ENCODE data around the gene MYRIP. TPM values are rescaled to one million over a fixed set of nuclear protein-coding genes. Genes with fewer than 3 reads are reported as not detected.

MYRIP gene
- total RNA-seq, 1 donor from 2014 or later = 1.2 TPM

GRCh38 chr3:40086890-40087883 is 277.8 kb downstream of the MYRIP start:
- ATAC-seq = peak; percentile 89

DNA sequence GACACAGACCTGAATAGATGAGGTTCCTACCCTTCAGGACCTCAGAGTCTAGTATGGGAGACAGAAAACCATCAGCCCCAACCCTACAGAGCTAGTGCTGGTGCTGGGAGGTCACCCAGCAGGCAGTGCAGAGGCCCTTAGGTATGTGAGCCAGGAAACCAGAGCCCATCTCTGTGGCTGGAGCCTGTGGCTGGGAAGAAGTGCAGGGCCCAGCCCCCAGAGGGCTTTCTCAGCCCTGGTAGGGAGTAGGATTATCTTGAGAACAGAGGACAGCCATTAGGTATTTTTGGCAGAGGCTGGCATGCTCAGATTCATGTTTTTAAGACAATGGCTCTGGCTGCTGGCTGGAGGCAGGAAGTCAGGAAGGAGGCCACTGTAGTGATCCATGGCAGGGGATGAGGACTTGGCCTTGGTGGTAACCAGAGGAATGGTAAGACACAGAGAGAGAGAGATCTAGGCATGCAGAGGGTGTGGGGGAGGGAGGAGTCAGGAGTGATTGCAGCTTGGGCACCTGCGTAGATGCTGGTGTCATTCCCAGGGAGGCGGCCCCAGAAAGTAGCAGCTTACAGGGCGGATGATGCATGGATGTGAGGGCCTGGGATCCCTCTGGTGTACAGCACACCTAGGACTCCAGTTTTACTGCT is 279.2 kb downstream of the MYRIP start:
- ATAC-seq = peak; percentile 18

DNA sequence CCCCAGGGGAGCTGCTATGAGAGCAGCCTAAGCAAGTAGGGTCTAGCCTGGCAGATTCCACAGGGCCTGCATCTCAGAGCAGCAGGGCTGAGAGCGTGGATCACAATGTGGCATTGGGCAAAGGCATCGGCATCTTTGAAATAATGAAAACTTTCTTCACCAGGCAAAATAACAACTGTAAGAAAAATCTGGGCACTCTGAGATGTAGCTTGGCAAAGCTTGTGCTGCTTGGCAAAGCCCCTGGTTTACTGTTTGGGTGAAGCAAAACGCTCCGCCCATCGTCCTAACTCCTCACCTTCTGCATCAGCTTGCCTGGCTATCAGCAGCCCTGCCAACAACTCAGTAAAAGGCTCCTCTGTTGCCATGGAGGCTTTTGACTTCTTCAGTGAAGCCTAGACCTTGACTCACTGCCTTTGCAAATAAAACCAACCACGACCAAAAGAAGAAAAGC is 287.3 kb downstream of the MYRIP start:
- peak; percentile 63 for ATAC-seq

DNA sequence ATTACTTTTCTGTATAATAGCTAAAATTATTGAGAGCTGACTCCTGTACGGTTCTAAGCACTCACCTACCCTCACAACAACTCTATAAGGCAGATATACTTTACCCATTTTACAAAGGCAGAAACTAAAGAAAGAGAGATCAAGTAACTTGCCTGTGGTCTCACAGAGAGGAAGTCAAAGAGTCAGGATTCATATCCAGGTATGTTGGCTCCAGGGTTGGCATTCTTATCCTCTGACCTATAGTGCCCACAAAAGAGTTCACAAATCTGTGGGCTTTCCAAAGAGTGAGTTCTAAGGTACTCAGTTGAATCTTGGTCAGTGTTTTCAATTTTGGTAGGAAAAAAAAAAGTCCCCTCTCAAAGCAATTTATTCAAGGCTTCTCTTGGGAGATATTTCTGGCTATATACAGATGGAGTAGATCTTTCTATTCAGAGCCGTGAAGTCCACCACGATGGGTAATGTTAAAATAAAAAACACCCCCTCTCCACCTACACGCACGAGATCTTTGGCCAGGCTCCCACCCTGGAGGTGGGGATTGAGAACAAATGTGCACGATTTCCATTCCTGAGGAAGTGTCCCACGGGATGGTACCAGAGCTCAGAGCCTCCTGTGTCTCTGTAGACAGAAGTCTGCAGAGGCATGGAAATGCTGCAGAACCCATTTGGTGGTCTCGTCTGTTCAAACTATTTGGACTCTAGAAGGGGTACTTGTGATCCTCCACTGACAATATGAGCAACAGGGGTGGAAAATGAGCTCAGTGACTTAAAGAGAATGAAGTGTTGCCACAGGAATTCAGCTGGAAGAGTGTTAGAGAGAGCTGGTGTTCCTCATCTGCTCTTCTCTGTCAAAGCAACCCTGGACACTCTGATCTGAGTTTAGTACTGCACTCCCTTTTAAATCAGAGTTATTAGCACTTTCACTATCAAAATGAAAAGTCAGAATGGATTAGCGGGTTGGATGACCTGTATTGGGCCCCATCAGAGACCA is 288.0 kb downstream of the MYRIP start:
- ATAC-seq = no peak

GRCh38 chr3:40098261-40098759 is 288.9 kb downstream of the MYRIP start:
- no peak for ATAC-seq

DNA sequence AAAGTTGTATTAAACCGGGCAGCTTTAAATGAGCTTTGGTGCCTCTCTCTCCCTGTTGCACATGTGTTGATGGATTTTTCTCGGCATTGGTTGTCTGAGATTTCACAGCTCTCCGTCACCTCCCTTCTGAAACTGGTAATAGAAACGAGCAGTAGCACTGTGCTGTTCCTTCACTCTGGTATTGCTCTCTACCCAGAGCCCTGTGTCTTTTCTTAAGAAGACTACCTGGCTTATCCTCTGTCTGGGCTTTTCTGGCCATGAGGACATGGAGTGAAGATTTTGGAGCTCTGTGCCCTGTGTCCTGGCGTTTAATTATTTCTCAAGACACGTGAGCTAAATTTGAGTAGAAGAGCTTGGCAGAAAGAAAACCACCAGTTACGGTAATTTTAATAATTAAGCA is 290.5 kb downstream of the MYRIP start:
- no peak for ATAC-seq

- ATAC-seq = no peak
These were observed 292.8 kb downstream of the MYRIP start for GRCh38 chr3:40102182-40102581.

GRCh38 chr3:40103829-40104228 is 294.4 kb downstream of the MYRIP start:
- ATAC-seq = peak; percentile 28

GRCh38 chr3:40104441-40104840 is 295.0 kb downstream of the MYRIP start:
- peak; percentile 34 for ATAC-seq

DNA sequence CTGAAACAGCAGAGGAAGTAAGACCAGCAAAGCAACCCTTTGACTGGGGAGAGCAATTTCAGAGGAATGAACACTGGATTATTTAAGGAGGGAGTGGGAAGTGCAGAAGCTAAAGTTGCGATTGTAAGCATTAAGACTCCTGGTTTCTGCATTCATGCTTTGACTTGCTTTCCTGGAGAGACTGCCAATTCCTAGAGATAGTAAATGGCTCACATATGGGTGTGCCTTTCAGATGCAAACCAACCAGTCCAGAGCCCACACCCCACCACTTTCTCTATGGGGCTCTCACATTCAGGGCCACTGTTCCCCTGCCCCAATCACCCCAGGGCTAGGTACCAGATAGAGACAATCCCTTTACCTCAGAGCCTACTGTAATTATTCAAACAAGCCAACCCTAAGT is 299.2 kb downstream of the MYRIP start:
- peak; percentile 91 for ATAC-seq

- ATAC-seq = peak; percentile 27
These were observed 300.5 kb downstream of the MYRIP start for GRCh38 chr3:40109641-40110490.

GRCh38 chr3:40116478-40117177 is 307.2 kb downstream of the MYRIP start:
- no peak for ATAC-seq

- no peak for ATAC-seq
These were observed 308.7 kb downstream of the MYRIP start for GRCh38 chr3:40118091-40118490.

DNA sequence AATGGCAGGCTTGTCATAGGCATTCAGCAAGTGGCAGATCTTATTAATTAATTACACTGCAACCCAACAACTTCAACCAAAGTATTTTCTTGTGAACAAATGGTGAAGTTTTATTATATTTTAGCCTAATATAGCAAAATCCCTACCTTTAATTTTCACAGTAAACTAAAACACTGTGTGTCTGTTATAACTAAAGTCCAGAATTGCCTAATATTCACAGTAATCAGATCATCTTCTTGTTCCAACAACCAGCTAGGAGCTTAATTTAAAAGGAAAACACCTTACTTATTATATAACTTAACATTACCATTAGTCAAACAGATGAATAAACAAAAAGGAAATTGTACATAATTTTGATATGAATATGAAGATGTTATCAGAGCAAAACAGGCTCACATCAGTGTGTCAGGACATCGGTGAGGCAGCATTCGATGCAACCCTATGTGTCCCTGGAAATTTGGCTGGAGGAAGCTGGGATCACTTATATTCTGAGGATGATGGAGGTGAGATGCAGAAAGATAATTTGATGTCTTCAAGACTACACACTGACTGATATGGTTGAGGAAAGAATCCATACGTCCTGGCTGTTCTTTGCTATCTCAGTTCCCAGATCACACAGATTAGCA is 310.8 kb downstream of the MYRIP start:
- ATAC-seq = no peak

DNA sequence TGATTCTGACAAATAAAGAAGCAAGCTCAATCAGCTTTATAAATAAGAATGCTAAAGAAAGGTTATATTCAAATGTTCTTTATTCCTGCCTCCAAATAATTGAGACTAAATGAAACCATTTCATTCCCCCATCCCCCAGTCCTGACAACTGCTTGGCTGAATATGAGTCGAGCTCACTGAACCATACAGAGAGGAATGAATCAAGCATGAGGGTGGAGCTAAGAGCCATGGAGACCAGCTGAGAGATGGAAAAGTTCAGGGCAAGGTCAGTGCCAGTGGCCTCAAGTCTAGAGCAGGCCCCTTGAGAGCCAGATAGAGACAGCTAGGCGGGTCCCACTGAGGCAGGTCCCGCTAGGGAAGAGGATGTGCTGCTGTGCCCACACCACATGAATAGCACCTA is 311.4 kb downstream of the MYRIP start:
- peak; percentile 92 for ATAC-seq

DNA sequence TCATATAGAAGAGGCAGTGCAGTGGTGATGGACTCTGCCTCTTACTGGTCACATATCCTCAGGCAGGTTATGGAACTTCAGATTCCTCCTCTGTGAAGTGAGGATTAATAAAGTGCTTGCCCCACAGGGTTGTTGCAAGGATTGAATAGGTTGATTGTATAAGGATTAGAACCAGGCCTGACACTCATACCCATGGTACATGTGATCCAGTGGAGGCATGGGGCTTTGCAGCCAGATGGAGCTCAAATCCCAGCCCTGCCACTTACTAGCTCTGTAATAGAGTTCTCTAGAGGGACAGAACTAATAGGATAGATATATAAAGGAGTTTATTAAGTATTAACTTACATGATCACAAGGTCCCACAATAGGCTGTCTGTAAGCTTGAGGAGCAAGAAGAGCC is 315.5 kb downstream of the MYRIP start:
- no peak for ATAC-seq

DNA sequence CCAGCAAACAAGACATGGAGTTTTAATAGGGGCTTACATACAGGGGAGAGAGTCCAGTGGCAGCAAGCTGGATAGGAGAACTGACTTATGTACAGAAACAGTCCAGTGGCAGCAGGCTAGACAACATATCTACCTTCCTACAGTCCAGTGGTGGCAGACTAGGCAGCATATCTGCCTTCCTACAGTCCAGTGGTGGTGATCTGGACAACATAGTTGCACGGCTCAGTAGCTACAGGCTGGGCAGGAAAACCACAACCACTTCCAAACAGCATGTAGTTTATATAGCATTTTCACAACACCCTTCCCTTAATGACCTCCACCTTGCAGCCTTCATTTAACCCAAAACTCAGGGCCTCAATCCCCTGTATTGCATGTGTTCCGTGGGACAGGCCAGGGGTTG is 318.8 kb downstream of the MYRIP start:
- no peak for ATAC-seq

GRCh38 chr3:40129510-40129909 is 320.1 kb downstream of the MYRIP start:
- no peak for ATAC-seq

DNA sequence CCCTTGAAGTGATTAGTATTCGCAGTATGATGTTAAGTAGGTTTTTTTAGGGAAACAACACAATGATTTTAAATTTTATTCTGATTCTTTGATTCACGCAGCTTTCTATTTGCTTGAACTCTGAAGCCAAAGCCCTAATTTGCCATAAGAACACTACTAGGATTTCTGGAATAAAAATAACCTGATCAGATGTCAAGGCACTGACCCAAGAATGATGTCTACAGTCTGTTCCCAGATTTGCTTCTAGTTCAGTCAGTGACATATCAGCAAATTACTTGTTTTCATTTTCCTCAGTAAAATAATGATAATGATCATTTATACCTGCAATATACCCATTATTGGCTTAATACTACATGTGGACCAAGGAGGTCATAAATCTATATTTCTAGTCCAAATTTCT is 320.6 kb downstream of the MYRIP start:
- ATAC-seq = no peak

GRCh38 chr3:40130721-40131120 is 321.3 kb downstream of the MYRIP start:
- no peak for ATAC-seq
